AG09309 (cell line): Measurements from ENCODE around the gene RHBDD3.

Source experiments
- DNase-seq: peaks from one replicate; pipeline ENCODE4 v3.0.0-alpha.2; 2010; ENCODE audit warnings: low read depth
- H3K4me3 ChIP-seq: 2 replicates; pipeline ENCODE4 v1.5.1; 2011; ENCODE audit warnings: mild to moderate bottlenecking, low read depth, low read length, moderate library complexity; ENCODE audit not compliant: control insufficient read depth
- TF ChIP-seq, protein P1 (sequence below): IDR thresholded peaks from 2 replicates; pipeline ENCODE4 v1.5.1; 2011; ENCODE audit warnings: mild to moderate bottlenecking, low read depth, low read length, inconsistent platforms; ENCODE audit not compliant: insufficient read depth, control insufficient read depth; ENCODE audit errors: missing control alignments

RHBDD3 gene

DNA sequence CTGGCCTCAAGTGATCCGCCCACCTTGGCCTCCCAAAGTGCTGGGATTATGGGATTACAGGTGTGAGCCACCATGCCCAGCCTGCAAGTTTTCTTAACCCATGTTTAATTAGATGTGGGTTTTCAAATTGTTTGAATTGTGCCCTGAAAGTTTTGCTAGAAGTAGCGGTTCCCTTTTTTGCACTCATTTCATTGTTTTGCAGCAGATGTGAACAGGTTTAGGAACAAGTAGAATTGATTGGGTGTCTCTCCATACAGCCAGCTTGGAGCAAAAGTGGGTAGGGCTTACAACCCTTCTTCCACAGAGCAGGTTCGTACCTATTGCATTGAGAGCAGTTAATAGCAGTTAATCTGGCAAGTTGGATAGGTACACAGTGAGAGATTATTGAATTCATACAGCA is 16.4 kb upstream of the RHBDD3 start:
- TF ChIP-seq, protein P1, sequence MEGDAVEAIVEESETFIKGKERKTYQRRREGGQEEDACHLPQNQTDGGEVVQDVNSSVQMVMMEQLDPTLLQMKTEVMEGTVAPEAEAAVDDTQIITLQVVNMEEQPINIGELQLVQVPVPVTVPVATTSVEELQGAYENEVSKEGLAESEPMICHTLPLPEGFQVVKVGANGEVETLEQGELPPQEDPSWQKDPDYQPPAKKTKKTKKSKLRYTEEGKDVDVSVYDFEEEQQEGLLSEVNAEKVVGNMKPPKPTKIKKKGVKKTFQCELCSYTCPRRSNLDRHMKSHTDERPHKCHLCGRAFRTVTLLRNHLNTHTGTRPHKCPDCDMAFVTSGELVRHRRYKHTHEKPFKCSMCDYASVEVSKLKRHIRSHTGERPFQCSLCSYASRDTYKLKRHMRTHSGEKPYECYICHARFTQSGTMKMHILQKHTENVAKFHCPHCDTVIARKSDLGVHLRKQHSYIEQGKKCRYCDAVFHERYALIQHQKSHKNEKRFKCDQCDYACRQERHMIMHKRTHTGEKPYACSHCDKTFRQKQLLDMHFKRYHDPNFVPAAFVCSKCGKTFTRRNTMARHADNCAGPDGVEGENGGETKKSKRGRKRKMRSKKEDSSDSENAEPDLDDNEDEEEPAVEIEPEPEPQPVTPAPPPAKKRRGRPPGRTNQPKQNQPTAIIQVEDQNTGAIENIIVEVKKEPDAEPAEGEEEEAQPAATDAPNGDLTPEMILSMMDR, result no peak
- no peak for DNase-seq
- no peak overlapping the region for H3K4me3 ChIP-seq

DNA sequence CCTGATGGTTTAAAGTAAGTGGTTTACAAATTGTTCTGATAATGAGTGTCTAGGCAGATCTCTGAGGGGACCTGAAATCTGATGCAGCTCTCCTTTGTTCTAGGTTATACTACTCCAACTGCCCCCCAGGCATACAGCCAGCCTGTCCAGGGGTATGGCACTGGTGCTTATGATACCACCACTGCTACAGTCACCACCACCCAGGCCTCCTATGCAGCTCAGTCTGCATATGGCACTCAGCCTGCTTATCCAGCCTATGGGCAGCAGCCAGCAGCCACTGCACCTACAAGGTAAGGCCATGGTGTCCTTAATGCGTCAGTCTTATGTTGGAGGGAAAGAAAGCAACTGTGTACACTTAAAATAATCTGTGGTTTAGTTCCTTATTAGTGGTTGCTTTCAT is 10.1 kb upstream of the RHBDD3 start:
- no peak overlapping the region for H3K4me3 ChIP-seq
- TF ChIP-seq, protein P1, result no peak
- DNase-seq, result no peak

DNA sequence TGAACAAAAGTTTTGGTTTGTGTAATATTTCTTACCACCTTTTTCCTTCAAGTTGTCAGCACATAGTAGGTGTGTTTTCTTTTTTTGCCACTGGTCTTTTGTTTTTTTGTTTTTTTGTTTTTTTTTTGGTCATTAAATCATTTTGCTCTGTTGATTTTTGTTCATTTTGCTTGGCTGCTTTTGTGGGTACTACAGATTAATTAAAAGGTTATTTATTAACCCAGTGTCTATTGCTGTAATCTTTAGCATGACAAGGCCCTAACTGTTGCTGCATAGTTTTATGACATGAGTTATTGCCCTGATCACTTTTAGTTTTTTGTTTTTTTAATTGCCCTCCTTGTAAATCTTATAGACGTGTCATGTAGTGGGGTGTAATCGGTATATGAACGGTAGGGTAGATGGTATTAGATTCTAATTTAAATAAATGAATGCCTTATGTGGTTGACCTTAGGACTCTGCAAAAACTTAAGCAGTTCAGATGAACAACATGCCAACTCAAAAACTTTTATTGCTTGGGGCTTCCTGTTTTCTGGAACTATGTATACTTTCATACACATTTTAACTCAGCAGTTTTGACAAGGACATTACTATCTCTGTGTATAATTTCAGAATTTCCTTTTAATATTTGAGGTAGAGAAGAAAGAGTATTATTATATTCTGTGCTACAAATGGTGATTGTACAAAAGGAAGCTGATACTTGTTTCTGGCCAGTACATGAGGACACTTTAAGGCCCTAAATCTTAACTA is 8.2 kb upstream of the RHBDD3 start:
- no peak overlapping the region for H3K4me3 ChIP-seq
- TF ChIP-seq, protein P1, result no peak
- no peak for DNase-seq

DNA sequence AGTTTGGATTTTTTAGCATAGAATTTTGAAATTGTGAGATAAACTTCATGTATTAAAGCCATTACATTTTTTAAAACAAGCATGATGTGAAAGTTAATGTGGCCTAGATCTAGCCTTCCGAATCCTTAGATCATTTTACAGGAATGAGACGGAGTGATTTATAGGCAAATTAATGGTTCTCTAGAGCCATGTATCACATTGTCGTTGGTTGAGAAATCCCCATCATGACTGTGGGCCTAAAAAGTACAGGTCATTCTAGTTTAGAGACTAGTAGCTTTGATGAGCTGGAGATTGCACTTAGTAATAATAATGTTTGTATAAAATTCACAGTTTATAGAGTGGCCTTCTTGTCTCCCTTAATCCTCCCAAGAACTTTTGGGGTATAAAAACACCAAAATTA is 7.4 kb upstream of the RHBDD3 start:
- H3K4me3 ChIP-seq, result no peak overlapping the region
- TF ChIP-seq, protein P1, result no peak
- no peak for DNase-seq

DNA sequence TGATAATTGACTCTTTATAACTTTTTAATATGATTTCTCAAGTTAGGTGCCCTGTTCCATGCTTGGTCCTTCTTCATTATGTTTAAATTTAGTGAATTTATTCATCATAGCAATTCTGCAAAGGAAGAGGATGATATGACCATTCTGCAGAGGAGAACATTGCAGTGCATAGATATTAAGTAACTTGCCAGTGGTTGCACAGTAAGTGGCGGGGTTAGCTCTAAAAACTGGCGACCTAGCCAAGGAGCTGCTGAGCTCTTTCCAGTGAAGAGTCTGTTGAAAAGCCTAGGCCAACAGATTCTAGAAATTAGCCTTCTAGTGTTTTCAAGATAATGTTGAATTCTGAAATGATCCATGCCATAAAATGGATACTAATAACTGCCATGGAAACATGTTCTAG is 4.8 kb upstream of the RHBDD3 start:
- TF ChIP-seq, protein P1, result no peak
- H3K4me3 ChIP-seq, result no peak overlapping the region
- no peak for DNase-seq

DNA sequence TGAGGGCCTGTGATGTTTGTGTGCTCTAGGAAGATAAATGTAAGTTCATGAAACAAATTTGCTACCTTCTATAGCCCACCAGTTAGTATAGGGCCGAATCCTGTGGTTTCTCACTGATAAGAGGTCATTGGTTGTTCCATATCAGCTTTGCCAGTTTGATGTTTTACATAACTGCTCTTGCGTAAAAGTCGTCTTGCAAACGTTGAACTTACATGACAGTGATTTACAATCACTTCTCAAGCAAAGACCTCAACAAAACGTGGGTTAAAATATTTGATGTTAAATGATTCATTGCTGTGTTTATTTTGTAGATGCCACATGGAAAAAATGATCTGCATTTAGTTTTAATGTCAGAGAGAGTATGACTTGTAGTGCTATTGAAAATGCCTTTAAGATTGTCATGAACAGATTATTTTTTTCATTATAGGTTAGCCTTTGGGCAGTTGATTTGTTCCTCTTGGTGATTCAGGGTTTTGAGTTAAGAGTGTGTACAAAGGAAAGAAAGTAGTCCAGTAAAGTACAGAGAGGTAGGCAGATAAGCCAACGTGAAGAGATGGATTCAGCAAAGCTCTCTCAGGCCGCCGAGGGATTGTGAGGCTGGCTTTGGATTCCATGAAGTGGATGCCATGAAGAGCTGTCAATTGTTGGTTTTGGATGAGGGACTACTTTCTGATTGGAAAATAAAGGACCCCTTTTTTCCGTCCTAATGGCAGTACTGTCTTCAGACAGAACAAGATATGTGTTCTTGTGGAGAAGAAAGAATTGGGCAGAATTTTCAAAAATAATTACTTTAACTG is 2.9 kb upstream of the RHBDD3 start:
- peak; percentile 35 for DNase-seq
- TF ChIP-seq, protein P1, result no peak
- H3K4me3 ChIP-seq, result peak overlapping the region; percentile 86; the same call in 1 of the 2 replicates
